A549 (cell line): Measurements from ENCODE around the gene GULP1. TPM values are rescaled to one million over a fixed set of nuclear protein-coding genes. Genes with fewer than 3 reads are reported as not detected.

Experiments
- ATAC-seq, 2 experiments: fragments of 200-7000 bp in 1 of 2; fragments of >200 bp in 1 of 2; cut with Nextera tagmentation in 1 of 2; cut with Tn5 transposase in 1 of 2; 3 replicates each; pipeline versions ENCODE4 v1.8.0 to v1.9.1; 2018 to 2020; ENCODE audit warnings: mild to moderate bottlenecking in 1 of 2, moderate library complexity in 1 of 2
- CTCF ChIA-PET: fragments of 300-600 bp; sonication (Branson Sonifier 250); formaldehyde crosslinking; extraction: SDS; loops from one replicate; lab custom pipeline; 2021; ENCODE audit warnings: antibody characterized with exemption, inconsistent platforms; lab: Yijun Ruan, JAX
- POLR2A ChIA-PET: fragments of 350-600 bp; formaldehyde crosslinking; extraction: SDS; loops from one replicate; lab custom pipeline; 2021; ENCODE audit warnings: antibody characterized with exemption, inconsistent platforms; lab: Yijun Ruan, JAX
- DNase-seq, 2 experiments: peaks; one replicate each; pipeline versions ENCODE4 v3.0.0 to v3.0.0-alpha.2; 2011 to 2016; ENCODE audit warnings: low read depth in 1 of 2, low spot score in 1 of 2
- FAIRE-seq: peaks from 2 replicates; lab custom pipeline; 2011; peaks lifted over from hg19 to GRCh38; lab: Jason Lieb, UNC
- H3K27ac ChIP-seq, 2 experiments: fragments of >200 bp; sonication (Bioruptor Twin); formaldehyde crosslinking; 3 replicates each; pipeline ENCODE4 v1.5.1; 2016 to 2017
- H3K4me1 ChIP-seq: fragments of >200 bp; sonication (Bioruptor Twin); formaldehyde crosslinking; 3 replicates; pipeline ENCODE4 v1.6.1; 2016
- H3K4me2 ChIP-seq: fragments of >200 bp; sonication (Bioruptor Twin); formaldehyde crosslinking; 3 replicates; pipeline ENCODE4 v1.6.1; 2016
- H3K4me3 ChIP-seq: fragments of >200 bp; sonication (Bioruptor Twin); formaldehyde crosslinking; 3 replicates; pipeline ENCODE4 v1.5.1; 2016
- H3K9me3 ChIP-seq: fragments of >200 bp; sonication (Bioruptor Twin); formaldehyde crosslinking; 3 replicates; pipeline ENCODE4 v1.6.1; 2016
- BHLHE40 ChIP-seq: IDR thresholded peaks from 2 replicates; pipeline ENCODE4 v1.6.1; 2012; ENCODE audit warnings: low read depth, low read length, inconsistent platforms
- CBX2 ChIP-seq: fragments of 200-600 bp; sonication (generic); IDR thresholded peaks from 2 replicates; pipeline ENCODE4 v1.6.1; 2016; ENCODE audit warnings: low read depth, mild to moderate bottlenecking, borderline replicate concordance
- CEBPB ChIP-seq, 2 experiments: fragments of >200 bp in 1 of 2; sonication (Bioruptor Twin) in 1 of 2; formaldehyde crosslinking in 1 of 2; IDR thresholded peaks; 2 replicates each; pipeline ENCODE4 v1.6.1; 2012 to 2016
- EP300 ChIP-seq, 2 experiments: fragments of >200 bp; sonication (Bioruptor Twin); formaldehyde crosslinking; IDR thresholded peaks; 2 replicates in 1 of 2; 3 replicates in 1 of 2; pipeline ENCODE4 v1.6.1; 2016 to 2017
- FOSL2 ChIP-seq, 2 experiments: fragments of 450-650 bp in 1 of 2; fragments of >200 bp in 1 of 2; sonication (Bioruptor Twin) in 1 of 2; formaldehyde crosslinking; IDR thresholded peaks; 2 replicates each; pipeline versions ENCODE4 v1.5.0 to v1.6.1; 2016 to 2020; ENCODE audit warnings: mild to moderate bottlenecking in 1 of 2, moderate library complexity in 1 of 2
- HEYL ChIP-seq: fragments of 250-450 bp; sonication (Bioruptor Pico); IDR thresholded peaks from 2 replicates; pipeline ENCODE4 v1.8.0; 2021; ENCODE audit warnings: mild to moderate bottlenecking, moderate library complexity
- HOXA7 ChIP-seq: fragments of 250-450 bp; sonication (Bioruptor Pico); IDR thresholded peaks from 2 replicates; pipeline ENCODE4 v1.5.0; 2020; ENCODE audit warnings: mild to moderate bottlenecking, moderate library complexity
- MAFK ChIP-seq: fragments of 450-650 bp; IDR thresholded peaks from 2 replicates; pipeline ENCODE4 v1.6.1; 2014; ENCODE audit not compliant: partially characterized antibody
- MYC ChIP-seq: IDR thresholded peaks from 2 replicates; pipeline ENCODE4 v1.6.1; 2012; ENCODE audit warnings: mild to moderate bottlenecking, inconsistent platforms, low read length, improper control_type of control experiment, borderline replicate concordance
- NFE2L2 ChIP-seq: fragments of 150-350 bp; conservative IDR thresholded peaks from 2 replicates; pipeline ENCODE4 v1.6.1; 2014; ENCODE audit warnings: low read length
- NR3C1 ChIP-seq: fragments of >200 bp; sonication (Bioruptor Twin); formaldehyde crosslinking; IDR thresholded peaks from 3 replicates; pipeline ENCODE4 v1.6.1; 2017
- POLR2A ChIP-seq: IDR thresholded peaks from 2 replicates; pipeline ENCODE4 v1.6.1; 2012; ENCODE audit warnings: mild to moderate bottlenecking, low read length
- RARB ChIP-seq: fragments of 250-450 bp; sonication (Bioruptor Pico); IDR thresholded peaks from 2 replicates; pipeline ENCODE4 v1.8.0; 2021; ENCODE audit warnings: mild to moderate bottlenecking, moderate library complexity
- RFX5 ChIP-seq: fragments of 450-650 bp; IDR thresholded peaks from 2 replicates; pipeline ENCODE4 v1.7.1; 2014; ENCODE audit warnings: antibody characterized with exemption, mild to moderate bottlenecking, moderate library complexity
- SMC3 ChIP-seq: fragments of >200 bp; sonication (Bioruptor Twin); formaldehyde crosslinking; IDR thresholded peaks from 3 replicates; pipeline ENCODE4 v1.6.1; 2018; ENCODE audit warnings: inconsistent platforms
- SREBF2 ChIP-seq: fragments of 450-650 bp; IDR thresholded peaks from 2 replicates; pipeline ENCODE4 v1.6.1; 2014; ENCODE audit warnings: mild to moderate bottlenecking, moderate library complexity
- TFCP2L1 ChIP-seq: fragments of 250-450 bp; sonication (Bioruptor Pico); IDR thresholded peaks from 2 replicates; pipeline ENCODE4 v1.5.0; 2021; ENCODE audit warnings: mild to moderate bottlenecking
- WGBS: methylation state at CpG from one replicate; pipeline ENCODE4 v1.1.6; 2017; ENCODE audit errors: missing lambda C conversion rate; 5-methylcytosine and 5-hydroxymethylcytosine counted together
- polyA plus RNA-seq, 4 experiments: library from polyadenylated mRNA; depleted of rRNA in 3 of 4; stranded (reverse); fragments of >200 nt; fragmentation: RNase III in 1 of 4; extraction: RNeasy Plus Mini Kit Qiagen cat#74134 plus additional on column Dnase treatment in 1 of 4; gene quantifications; 2 replicates in 3 of 4; 3 replicates in 1 of 4; pipeline ENCODE4 v1.2.3, GENCODE V29; 2011 to 2017
- TF ChIP-seq, protein P1 (sequence below): fragments of 450-650 bp; IDR thresholded peaks from 2 replicates; pipeline ENCODE4 v1.6.1; 2014; ENCODE audit warnings: antibody characterized with exemption
- TF ChIP-seq, protein P2 (sequence below): fragments of 150-350 bp; IDR thresholded peaks from 2 replicates; pipeline ENCODE4 v1.6.1; 2014; ENCODE audit warnings: low read depth, mild to moderate bottlenecking, low read length

The GULP1 gene
- polyA plus RNA-seq, 2 of the 4 experiments (the other 2 are of a cell fraction), result 30.7 to 89.2 TPM

- ChIA-PET CTCF (interaction anchor here (0.6 to 1.3 kb wide), 2 partner anchors 10 to 1393 kb away, joined by 3 to 4 read pairs; no protein-coding TSS in a partner anchor), POLR2A (no interaction called here)
- Histone ChIP-seq H3K4me3 (no peak overlapping the region), H3K27ac (no peak overlapping the region), H3K9me3 (0 out of 3 replicates have a peak, but pooled peaks cover 6% of the 10 kb centered on the region), H3K4me2 (no peak overlapping the region), H3K4me1 (no peaks in the 10 kb centered on the region)
- 92% methylated on average over 5 of the region's 5 CpGs for WGBS
- FAIRE-seq (no peak), DNase-seq (no peak), ATAC-seq (no peak)
- TF ChIP-seq TFCP2L1 (no peak), NFE2L2 (no peak), SREBF2 (no peak), MYC (no peak), RFX5 (no peak), HOXA7 (CRISPR knock-in tag) (no peak), NR3C1 (no peak), EP300 (IDR thresholded peaks at IDR 0.05) (no peak), POLR2A (no peak)
Measured at GRCh38 chr2:188353282-188353681, 61.6 kb downstream of the GULP1 start.

GRCh38 chr2:188360485-188361263, 69.0 kb downstream of the GULP1 start:
- 88% methylated on average over 9 of the region's 9 CpGs for WGBS
- Histone ChIP-seq H3K27ac (no peak overlapping the region), H3K4me1 (peaks cover 7% of the 10 kb centered on the region; the same call in 1 of the 3 replicates), H3K4me2 (no peak overlapping the region), H3K4me3 (no peak overlapping the region), H3K9me3 (0 out of 3 replicates have a peak, but pooled peaks cover 2% of the 10 kb centered on the region)
- no peak for DNase-seq
- FAIRE-seq, result no peak
- POLR2A ChIA-PET, result interaction anchor here (0.6 to 0.7 kb wide), 2 partner anchors 38 to 493 kb away, joined by 3 read pairs; no protein-coding TSS in a partner anchor
- ATAC-seq, result no peak
- TF ChIP-seq CEBPB (IDR thresholded peaks at IDR 0.05) (peak; percentile 59 to 82; a peak in 3 of 4 replicates), NR3C1 (no peak), POLR2A (no peak)
- CTCF ChIA-PET, result interaction anchor here (2.7 kb wide), 1 partner anchor 69 kb away, joined by 7 read pairs; the partner anchor contains the start of gene GULP1

DNA sequence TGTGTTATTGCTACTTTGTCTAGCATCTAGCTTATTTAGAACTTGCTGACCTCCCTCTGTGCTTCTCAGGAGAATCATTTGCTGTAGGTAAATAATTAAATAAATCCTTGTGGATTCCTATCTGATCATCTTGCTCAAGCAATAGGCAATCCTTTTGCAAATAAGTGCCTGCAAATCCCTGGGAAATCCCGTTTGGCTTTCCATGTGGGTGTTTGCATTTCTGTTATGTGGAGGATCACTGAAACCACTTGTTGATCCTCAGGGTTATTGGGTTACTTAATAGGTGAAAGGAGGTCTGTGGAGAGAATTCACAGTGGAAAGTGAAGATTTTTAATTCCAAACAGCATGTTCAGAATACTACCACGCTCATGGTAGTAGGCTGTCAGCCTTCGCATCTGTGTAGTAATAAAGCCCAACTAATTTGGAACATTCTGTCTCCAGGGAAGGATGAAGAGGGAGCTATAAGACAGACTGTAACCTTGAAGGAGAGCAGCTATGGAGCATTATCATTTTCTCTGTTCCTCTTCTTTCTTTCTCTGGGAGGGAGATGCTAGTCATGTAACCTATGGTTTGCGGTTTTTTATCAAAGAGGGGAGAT, 72.5 kb downstream of the GULP1 start:
- no peak for TF ChIP-seq SMC3
- TF ChIP-seq HEYL (CRISPR knock-in tag), result no peak
- TF ChIP-seq, protein P1, sequence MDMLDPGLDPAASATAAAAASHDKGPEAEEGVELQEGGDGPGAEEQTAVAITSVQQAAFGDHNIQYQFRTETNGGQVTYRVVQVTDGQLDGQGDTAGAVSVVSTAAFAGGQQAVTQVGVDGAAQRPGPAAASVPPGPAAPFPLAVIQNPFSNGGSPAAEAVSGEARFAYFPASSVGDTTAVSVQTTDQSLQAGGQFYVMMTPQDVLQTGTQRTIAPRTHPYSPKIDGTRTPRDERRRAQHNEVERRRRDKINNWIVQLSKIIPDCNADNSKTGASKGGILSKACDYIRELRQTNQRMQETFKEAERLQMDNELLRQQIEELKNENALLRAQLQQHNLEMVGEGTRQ, result no peak
- TF ChIP-seq TFCP2L1, result no peak
- no peak for TF ChIP-seq MAFK
- Histone ChIP-seq H3K4me1 (peaks cover 13% of the 10 kb centered on the region; the same call in 2 of the 3 replicates), H3K4me2 (0 out of 3 replicates have a peak overlapping the region, but pooled peaks have one; percentile 1), H3K9me3 (no peaks in the 10 kb centered on the region), H3K27ac (no peak overlapping the region), H3K4me3 (no peak overlapping the region)
- POLR2A ChIA-PET, result no interaction called here
- 62% methylated on average over 4 of the region's 4 CpGs for WGBS
- CTCF ChIA-PET, result interaction anchor here (1.4 kb wide), 1 partner anchor 20 kb away, joined by 3 read pairs; no protein-coding TSS in a partner anchor
- ATAC-seq (no peak), DNase-seq (no peak), FAIRE-seq (no peak)

- no peak overlapping the region for H3K4me3 ChIP-seq
- POLR2A ChIA-PET, result no interaction called here
- no peaks in the 10 kb centered on the region for H3K9me3 ChIP-seq
- no peak for TF ChIP-seq RARB (CRISPR knock-in tag)
- no peak for TF ChIP-seq CBX2
- no peak for TF ChIP-seq HEYL (CRISPR knock-in tag)
- TF ChIP-seq BHLHE40, result no peak
- TF ChIP-seq, protein P2, sequence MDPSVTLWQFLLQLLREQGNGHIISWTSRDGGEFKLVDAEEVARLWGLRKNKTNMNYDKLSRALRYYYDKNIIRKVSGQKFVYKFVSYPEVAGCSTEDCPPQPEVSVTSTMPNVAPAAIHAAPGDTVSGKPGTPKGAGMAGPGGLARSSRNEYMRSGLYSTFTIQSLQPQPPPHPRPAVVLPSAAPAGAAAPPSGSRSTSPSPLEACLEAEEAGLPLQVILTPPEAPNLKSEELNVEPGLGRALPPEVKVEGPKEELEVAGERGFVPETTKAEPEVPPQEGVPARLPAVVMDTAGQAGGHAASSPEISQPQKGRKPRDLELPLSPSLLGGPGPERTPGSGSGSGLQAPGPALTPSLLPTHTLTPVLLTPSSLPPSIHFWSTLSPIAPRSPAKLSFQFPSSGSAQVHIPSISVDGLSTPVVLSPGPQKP, result no peak
- TF ChIP-seq FOSL2 (IDR thresholded peaks at IDR 0.05), result no peak
- TF ChIP-seq FOSL2 (CRISPR knock-in tag; IDR thresholded peaks at IDR 0.05), result no peak
- TF ChIP-seq MAFK, result peak; percentile 82
- CTCF ChIA-PET, result no interaction called here
- no peak overlapping the region for H3K4me2 ChIP-seq
- H3K27ac ChIP-seq, result no peak overlapping the region
- FAIRE-seq (no peak), DNase-seq (no peak), ATAC-seq (no peak)
- peaks cover 13% of the 10 kb centered on the region; the same call in 2 of the 3 replicates for H3K4me1 ChIP-seq
Measured at GRCh38 chr2:188365058-188365641, 73.5 kb downstream of the GULP1 start.
